SHP77 (cell line): ENCODE measurements around the gene HSD17B2.
A peak's percentile ranks its signal among the peaks of the same experiment; 100 is the strongest.

Source experiments
- DNase-seq, 2 experiments: peaks; one replicate each; lab custom pipeline; 2025; lab: John Stamatoyannopoulos, UW

HSD17B2 gene

DNA sequence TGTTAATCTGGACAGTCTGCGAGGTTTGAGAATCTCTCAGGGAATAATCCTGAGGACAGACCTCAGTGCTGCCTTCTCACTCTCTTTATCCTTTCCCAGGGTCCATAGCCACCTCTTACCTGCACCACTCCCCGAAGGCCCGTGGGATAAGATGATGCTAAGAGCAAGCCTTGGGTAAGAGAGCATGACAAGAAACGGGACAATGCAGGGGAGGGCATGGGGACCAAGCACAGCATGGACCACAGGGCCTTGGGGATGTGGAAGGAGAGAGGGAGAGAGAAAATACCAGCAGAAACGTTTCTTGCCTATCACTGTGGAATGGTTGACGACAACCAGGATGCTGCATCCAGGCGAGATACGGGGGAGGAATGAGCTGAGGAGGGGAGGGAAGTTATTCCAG is 15.5 kb upstream of the HSD17B2 start:
- DNase-seq, result no peak

DNA sequence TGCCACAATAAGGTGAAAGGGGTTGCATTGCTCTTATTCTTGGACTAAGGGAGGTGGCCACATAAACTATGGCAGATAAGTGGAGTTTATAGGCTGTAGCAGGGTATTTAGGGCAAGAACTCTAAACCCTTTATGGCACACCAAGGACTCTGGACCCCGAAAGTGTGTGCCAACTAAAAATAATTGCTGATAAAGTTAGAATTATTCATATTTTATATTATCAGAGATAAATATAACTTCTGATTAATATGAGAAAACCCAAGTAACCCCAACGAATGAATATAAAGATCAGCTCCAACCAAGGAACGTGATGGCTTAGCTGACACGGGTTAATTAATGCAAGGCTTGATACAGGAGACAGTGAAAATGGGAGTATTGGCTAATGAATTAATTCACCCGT is 15.0 kb upstream of the HSD17B2 start:
- no peak for DNase-seq

DNA sequence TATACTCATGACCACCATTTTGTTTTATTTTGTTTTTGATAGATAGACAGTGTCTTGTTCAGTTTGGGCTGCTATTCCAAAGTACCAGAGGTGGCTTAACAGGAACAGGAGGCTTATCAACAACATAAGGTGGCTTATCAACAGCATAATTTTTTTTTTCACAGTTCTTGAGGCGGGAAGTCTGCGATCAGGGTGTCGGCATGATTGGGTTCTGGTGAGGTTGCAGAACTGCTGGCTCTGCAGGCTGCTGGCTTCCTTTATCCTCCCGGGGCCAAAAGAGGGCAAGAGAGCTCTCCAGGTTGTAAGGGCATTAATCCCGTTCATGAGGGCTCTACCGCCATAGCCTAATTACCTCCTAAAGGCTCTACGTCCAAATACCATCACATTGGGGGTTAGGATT is 11.8 kb upstream of the HSD17B2 start:
- no peak for DNase-seq

DNA sequence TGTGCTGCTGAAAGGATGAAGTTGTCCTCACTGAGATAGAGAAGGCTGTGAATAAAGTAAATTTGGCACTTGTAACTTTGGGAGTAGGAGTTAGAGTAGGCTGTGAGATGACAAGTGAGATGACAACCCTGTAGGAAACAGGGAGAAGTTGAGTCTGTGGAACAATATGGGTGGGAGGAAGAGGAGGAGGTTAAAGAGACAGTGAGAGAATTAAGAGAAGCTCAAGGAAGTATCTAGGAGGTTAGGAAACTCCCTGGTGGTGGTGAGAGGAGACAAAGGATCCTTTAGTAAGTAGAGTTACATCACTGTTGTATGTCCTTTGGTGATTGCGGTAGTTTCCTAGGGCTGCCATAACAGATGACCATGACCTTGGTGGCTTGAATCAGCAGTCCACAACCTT is 10.7 kb upstream of the HSD17B2 start:
- no peak for DNase-seq

DNA sequence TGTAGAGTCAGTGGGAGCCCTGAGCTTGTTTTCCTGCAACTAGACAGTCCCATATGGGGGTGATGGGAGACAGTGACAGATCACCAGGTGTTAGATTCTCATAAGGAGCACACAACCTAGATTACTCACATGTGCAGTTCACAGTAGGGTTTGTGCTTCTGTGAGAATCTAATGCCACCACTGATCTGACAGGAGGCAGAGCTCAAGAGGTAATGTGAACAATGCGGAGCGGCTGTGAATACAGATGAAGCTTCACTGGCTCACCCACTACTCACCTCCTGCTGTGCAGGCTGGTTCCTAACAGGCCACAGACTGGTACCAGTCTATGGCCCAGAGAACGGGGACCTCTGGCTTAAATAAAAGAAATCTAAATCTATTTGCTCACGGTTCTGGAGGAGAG is 10.2 kb upstream of the HSD17B2 start:
- DNase-seq, result no peak

DNA sequence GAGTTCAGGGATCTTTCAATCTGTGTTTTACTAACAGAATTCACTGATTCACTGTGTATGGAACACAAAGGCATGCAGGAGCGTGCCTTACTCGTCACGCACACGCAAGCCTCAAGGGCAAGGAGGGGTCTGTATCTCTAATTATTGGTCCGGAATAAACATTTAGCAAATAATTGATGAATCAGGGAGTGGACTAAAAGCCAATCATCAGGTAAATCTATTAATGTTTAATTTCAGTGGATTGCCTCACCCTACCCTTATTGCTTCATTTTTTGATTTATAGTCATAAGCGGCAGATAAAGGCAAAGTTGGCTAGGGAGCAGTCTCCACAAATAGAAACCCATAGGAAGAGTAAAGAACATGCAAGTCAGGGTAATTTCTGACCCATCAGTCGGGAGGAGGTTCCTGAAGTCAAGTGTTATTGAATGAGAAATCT is 7.4 kb upstream of the HSD17B2 start:
- no peak for DNase-seq

DNA sequence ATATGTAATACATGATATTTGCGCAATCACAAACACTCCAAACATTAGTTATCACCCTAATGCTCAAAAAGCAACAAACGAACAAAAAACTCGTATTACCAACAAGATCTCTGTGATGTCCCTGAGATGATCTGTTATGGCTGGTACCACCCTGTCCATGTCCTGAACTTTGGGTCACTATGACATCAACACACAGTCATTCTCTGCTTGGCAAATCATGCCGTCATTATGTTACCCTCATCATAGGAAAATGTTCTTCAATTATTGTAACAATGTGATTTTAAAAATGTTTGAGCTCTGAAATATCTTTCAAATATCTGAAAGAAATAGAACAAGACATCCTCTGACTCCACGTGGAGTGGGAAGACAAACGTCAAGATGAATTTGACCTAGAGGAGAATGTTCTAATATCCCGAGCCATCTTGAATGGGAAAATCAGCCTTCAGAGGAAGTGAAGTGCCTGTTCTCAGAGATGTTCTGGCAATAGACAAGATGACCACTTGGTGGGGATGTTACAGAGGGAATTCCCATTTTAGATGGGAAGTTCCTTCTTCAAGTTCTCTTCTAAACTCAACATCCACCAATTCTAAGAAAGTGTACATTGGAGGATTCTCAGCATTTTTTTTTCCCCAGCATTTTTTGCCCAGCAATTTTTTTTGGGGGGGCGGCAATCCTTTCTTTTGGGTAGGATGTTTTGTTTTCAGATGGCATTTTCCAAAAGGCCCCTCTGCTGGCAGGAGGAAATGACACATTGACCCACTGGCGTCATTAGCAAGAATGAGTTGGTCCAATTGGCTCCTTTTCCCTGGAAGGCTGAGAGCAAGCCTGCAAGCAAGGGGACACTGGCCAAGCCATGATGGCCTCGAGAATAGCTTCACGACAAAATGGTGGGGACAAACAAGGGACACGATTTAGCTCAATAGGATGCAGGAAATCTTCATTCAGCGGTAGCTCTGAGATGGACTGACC is 3.7 kb upstream of the HSD17B2 start:
- peak; percentile 8 to 27 for DNase-seq

DNA sequence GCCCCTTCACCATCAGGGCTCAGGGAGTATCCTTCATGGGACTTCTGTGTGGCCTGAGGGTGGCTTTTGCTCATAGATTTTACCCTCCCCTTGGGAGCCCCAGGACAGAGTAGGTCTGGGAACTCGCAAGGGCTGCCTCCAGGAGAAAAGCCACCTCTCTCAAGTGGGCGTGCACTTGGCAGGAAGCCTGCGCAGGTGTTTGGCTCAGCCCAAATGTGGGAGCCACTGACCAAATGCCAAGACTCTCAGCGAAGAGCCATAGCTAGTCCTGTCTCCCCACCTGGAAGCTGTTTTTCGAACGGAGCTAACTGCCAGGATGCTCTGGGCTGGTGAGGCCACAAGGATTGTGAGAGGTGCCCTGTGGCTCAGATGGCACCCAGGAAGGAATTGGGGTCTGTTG is 2.0 kb upstream of the HSD17B2 start:
- DNase-seq, result no peak

DNA sequence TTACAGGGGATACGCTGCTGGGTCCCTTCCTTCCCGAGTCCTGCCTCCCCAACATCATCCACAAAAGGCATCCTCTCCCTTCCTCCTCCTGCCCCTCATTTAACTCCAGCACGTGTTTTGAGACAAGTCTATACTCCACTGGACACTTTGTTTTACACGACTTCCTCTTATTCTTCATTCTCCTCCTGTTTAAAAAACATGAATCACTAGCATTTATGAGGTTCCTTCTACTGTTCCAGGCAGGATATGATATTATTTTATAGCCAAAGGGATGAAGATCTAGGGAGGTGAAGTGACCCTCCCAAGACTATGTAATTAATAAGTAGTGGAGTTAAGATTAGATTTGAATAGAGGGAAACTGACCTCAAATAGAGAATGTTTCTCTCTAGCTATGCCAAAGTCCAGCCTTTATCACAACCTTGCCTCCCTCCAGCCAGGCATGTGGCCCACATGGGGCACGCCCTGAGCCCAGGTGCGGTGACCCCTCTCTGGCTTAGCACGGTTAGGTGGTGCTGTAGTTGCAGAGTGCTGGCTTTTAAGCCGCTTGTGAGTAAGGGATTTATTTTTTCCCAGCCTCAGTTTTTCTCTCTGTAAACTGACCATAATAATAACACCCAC is 1.3 kb upstream of the HSD17B2 start:
- DNase-seq, result no peak

DNA sequence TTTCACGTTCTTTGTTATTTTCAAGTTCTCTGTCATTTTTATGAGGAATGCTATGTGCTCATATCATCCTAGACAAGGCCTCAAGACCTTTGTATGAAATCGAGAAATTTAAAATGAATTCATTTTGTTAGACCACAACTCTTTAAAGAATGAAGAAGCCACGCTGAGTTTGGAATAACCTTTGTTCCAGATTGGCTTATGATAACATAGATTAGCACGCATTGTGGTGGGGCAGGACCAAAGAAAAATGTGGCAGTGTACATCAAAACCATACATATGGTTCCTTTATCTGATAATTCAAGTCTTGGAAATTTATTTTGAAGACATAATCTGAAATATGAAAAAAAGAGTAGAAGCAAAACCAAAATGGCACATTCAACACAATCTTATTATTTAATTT is 2.2 kb downstream of the HSD17B2 start:
- no peak for DNase-seq

DNA sequence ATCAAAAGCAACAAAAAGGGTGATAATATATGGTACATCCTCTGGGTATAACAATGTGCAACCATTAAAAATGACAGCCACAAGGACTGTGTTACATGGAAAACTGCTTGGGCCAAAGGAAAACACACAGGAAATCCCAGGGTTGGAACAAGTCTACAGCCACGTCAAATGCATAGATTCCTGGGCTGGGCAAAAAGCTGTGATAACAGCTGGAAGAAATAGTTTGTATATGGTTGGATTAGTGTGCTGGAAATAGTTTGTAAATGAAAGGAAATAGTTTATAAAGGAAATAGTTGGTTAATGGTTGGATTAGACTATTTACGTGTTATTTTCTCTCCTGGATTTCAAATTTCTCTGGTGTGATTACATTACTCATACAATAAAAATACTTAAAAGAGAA is 2.6 kb downstream of the HSD17B2 start:
- no peak for DNase-seq

DNA sequence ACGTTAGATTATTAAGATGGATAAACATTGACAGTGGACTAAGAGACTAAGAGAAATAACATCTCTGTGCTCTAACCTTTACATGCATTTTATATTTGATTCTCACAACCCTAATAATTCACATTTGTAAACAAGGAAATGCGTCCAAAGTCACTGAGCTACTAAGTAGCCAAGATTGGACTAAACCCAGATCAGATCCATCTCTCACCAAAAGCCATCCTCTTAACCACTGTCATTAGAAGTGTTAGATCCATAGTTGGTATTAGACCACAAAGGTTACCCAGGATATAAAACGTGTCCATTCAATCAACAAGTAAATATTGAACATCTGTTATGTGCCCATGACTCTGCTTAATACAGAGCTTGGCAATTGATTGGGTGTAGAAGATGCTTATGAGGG is 5.2 kb downstream of the HSD17B2 start:
- no peak for DNase-seq

DNA sequence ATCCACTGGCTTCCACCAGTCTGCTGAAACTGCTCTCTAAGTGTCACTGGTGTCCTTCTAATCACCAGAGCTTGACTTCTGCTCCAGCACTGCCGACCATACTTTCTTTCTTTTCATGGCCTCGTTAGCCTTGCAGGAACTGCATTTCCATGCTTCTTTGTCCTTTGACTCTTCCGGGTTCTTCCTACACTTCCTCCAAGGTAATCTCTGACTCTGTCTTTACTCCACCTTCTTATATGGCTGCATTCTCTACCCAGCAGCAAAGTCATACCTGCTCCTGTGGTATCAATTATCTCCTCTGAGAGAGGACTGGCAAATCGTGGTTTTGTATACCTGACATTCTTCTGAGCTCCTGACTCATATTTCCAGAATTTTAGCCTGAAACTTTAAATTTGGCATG is 6.5 kb downstream of the HSD17B2 start:
- no peak for DNase-seq

DNA sequence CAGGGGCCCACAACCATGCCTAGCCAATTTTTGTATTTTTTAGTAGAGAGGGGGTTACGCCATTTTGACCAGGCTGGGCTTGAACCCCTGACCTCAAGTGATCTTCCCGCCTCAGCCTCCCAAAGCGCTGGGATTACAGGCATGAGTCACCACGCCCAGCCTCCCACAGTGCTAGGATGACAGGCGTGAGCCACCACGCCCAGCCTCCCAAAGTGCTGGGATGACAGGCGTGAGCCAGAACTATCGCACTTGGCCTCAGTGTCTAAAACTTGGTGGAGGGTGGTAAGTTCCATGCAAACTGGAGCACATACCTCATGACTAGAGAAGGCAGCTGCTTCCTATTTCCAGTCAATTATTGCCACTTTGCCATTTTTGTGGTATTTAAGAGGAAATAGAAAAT is 7.1 kb downstream of the HSD17B2 start:
- DNase-seq, result no peak

DNA sequence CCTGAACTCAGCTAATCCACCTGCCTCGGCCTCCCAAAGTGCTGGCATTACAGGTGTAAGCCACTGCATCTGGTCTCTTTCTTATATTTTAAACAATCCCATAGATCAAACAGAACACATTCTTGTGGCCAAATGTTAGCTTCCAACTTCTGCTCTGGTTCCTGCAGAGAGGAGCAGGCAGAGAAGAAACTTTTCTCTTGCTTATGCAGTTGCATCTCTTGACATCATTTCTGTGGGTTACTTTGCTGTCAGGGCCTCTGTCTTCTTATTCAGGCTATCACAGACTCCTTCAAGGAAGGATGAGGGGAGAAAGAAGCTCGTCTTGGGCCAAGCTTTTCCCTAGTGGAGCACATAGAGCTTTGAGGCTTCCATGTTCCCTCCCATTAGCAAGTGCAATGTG is 7.8 kb downstream of the HSD17B2 start:
- DNase-seq, result no peak

DNA sequence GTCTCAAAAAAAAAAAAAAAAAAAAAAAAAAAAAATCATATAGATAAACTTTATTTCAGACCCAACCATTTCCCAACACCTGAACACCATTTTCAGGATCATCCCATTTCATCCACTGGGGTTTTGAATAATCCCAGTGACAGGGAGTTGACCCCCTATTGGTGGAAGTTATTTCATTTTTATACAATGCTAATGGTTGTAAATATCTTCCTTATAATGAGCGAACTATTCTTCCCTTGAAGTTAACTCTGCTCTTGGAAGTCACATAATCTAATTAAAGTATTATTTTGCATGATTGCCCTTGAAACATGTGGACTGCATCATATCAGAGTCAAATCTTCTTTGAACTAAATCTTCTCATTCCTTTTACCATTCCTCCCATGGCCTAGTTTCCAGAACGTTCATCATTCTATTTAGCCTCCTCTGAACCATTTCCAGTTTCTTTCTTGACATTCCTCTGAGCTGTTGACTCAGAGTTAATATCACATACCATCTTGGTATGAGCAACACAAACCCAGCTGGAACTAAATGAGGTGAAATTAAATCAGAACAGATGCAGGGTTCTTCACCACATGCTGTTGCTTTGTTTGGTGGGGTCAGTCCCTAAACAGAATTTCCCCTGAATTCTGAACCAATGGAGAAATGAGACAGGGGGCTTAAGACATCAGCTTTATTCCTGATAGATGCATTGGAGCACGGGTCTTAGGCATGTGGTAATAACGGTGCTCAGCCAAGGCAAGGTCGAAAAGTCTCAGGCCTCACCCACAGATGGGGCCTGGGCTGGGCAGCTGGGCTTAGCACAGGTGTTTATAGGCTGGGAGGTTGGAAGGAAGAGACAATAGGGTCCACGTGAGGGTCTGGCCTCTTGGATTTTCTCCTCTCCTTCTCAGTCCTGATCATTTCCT is 8.9 kb downstream of the HSD17B2 start:
- DNase-seq, result no peak

DNA sequence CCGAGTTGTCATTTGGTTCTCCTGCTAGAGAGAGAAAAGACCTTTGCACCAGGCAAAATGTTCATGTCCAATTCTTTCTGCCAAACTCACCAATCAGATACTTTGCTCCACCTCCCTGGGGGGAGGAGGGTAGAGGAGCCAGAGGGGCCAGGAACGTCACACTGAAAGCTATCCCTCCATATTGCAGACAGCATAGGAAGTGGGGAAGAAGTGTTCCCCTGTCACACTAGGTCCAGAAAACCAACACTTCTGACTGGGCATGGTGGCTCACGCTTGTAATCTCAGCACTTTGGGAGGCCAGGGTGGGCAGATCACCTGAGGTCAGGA is 9.5 kb downstream of the HSD17B2 start:
- DNase-seq, result no peak

DNA sequence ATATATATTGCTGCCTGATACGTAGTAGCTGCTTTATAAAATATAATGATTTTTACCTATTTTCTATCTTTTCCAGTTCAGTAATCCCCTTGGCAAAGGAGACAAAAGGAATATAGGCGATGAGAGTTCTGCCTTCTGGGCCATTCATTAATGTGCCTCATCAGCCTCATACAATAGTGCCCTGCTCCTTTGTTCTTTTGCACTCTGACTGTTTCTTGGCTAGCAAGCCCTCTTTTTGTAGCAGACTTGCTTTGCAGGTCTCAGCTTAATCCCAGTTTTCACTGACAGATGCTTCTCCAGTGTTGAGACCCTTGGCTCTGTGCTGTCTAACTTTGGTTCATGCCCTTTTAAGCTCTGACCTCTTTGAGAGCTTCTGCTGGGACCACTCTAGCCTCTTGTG is 10.4 kb downstream of the HSD17B2 start:
- no peak for DNase-seq

DNA sequence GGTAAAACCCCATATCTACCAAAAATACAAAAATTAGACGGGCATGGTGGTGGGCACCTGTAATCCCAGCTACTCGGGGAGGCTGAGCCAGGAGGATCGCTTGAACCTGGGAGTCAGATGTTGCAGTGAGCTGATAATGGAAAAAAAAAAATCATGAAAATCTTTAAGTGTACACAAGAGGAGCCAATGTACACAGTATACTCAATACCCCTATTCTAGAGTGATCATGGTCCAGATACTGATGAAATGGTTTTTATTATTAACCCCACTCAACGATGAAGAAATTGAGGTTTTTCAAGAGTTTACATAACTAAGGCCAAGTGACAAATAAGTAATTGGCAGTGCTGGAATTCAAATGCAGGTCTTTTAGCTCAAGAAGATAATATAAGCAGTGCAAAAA is 11.5 kb downstream of the HSD17B2 start:
- DNase-seq, result no peak

DNA sequence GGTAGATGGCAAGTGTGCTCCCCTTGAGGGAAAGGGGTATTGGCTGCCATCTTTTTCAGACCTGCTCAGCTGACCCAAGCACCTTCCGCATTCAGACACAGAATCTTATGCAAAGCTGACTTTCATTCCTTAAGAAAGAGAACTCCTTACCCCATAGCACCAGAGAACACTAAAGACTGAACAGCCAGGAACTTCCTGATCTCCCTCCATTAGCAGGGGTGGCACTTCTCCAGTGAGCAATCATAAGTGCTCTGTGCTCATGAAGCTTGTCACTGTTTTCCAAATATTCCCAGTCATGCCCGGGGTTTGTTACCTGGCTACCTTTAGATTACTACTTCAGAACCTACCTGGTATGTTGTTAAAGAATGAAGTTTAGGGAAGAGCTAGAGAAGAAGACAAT is 11.9 kb downstream of the HSD17B2 start:
- DNase-seq, result no peak

DNA sequence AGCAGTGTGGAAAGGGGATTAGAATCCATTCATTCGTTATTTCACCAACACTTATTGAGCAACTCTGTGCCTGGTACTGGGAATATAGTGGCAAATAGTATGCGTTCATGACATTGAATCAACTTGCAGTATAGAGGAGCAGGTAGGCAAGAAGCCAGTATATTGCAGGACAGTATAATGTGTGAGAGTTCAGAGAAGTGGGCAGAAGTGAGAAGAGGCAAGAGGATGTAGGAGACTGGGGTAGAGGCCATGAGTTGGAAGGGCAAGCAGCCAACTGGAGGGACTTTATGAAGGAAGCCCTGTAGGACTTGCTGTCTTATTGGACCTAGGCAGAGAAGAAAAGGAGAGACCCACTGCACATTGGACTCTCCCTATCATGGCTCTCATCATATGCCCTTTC is 12.3 kb downstream of the HSD17B2 start:
- DNase-seq, result no peak

DNA sequence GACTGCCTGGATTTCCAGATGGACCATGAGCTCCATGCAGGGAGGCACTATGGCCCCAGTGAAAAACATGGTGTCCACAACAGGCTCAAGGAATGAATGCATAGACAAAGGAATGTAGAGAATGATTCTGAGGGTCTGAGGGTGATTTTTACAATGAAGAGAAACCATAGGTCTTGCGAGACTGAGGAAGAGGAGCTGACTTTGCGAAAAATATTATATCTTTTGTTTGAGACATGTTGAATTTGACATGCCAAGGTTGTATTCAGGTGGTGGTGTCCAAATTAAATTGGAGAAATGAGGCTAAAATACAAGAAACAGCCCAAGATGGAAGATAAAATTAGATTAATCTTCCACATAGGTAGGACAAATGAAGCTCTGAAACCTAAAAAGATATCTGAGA is 12.7 kb downstream of the HSD17B2 start:
- no peak for DNase-seq

DNA sequence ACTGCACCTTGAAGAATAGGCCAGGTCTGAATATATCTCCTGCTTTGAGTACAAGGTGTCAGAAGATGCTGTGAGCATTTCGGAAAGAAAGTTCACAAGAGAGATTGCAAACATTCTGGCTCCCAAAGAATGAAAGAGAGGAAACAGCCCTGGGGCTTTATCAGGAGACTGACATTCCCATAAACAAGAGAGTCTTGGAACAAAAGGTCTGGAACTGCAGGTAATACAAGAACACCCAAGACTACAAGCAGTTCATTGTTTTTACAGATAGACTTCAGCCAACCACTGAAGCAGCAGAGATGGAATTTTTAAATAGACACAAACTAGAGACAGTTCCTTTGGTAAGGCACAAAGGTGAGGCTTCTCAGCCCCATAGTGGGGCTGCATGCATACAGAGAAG is 14.4 kb downstream of the HSD17B2 start:
- DNase-seq, result no peak
